HT1080 (cell line): ENCODE data around the gene CD38. TPM values are rescaled to one million over a fixed set of nuclear protein-coding genes. Genes with fewer than 3 reads are reported as not detected.
"Not testable (repeated sequence)": the region's sequence is repeated elsewhere in the genome, so short reads cannot be mapped to it uniquely, and the experiment has no call there.

Experiments used
- DNase-seq: peaks from one replicate; pipeline ENCODE4 v3.0.0-alpha.2; 2015; ENCODE audit warnings: low read depth
- total RNA-seq: library from RNA; depleted of rRNA; stranded (reverse); fragments of >200 nt; shearing (Covaris generic); gene quantifications from 2 replicates; pipeline ENCODE4 v1.2.3, GENCODE V29; 2014

CD38 gene
- total RNA-seq, 1 experiment from 2014 or later: 0.06 TPM

GRCh38 chr4:15861198-15861597 is 83.1 kb downstream of the CD38 start:
- not testable (repeated sequence) for DNase-seq

DNA sequence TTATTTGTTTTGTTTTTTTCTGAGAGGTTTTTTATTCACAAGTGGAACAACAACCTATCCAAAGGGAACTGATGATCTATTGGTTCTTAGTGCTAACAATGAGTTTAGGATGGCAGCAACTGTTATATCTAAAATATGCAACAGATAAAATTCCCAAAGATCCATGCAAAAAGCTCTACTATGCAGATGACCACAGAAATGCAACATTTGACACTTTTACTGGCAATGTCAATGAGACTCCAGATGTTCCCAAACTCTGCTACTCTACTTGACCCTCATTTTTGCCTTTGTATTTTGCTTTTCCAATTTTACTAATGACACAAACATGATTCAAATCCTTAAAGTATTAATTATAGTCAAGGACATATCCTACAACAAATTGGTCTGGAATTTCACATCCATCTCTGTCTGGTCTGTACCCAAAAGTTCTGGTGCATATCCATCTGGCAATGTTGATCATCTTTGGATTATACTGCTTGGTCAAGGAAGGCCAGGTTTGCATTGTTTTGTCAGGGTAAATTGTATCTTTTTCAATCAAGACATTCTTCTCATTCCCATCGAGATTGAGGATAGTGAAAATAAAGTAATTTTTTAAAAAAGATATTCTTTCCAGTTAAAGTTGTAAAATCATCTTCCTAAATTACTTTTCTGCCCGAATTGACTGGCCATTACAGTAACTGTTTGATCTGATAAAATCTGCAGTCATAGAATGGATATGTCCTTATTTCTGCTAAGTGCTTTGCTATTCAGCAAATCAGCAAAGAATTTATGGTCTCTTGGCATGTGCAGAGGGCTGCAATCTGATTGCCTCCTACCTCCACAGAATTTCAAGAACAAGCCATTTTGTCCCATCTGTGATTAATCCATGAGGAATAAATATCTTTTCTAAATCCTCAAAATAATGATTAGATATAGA is 86.8 kb downstream of the CD38 start:
- DNase-seq: no peak

DNA sequence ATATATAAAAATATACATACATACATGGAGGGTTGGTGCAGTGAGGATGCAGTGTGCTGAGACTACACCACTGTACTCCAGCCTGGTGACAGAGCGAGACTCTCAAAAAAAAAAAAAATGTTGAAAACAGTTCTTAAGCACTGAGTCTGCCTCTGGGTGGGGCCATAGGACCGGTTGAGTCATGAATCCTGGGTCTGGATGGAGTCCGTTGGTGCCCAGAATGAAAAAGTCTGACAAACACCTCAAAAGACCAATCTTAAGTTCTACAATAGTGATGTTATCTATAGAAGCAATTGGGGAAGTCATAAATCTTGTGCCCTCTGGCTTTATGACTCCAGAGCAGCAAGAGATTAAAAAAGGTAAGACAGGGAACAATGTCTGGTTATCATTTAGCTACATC is 90.0 kb downstream of the CD38 start:
- DNase-seq: peak; percentile 40

DNA sequence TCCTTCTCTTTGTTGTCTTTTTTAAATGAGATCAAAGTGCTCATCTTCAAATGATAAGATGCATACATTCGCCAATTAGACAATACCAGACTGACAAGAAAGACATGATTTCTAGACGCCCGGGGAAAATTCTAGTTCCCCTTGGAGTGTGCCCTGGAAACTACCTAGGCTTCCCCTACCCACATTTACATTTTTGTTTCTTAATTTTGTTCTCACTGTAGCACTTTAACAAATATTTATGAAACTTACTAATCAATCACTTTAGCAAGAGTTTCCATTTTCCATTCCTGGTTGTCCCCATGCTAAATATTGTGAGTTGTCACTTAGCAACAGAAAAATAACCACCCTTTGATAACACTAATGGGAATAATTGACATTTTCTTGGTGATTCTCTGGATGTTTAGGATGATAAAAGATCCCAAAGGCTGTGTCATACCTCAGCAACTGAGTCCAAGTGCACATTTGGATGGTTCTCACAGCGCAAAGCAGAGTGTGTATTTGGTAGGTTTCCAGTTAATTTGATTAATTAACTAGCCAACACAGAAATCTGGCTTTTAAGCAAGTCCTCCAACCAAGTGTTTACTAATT is 90.8 kb downstream of the CD38 start:
- no peak for DNase-seq

DNA sequence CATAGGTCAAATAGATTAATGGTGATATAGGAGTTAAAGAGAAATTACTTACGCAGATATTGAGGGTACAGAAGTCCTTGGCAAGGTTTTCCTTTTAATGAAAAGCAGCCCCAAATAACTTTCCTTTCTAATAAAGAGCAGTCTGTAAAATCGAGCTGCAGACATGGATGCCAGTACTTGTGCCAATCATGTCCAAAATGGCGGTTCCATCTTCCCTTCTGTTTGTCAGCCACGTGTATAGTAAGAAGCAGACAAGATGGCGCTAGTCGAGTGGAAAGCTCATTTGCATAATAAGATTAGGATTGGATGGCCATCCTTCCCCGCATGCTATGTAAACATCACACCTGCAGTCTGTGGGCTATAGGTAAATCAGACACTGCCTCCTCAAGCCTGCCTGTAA is 92.0 kb downstream of the CD38 start:
- no peak for DNase-seq

- DNase-seq: no peak
Measured at GRCh38 chr4:15870921-15871664, 93.0 kb downstream of the CD38 start.

DNA sequence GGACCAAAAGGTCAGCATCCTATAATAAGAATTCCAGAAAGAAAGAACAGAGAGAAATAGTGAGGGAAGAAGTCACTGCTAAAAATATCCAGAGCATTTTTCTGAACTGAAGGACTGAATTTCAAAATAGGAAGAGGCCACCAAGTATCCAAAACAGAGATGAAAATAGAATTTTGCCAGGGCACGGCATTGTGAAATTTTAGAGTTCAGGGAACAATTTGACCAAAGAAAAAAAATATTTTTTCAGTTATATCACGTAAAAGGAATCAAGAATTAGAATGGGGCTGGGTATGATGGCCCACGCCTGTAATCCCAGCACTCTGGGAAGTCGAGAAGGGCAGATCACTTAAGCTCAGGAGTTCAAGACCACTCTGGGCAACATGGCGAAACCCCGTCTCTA is 95.0 kb downstream of the CD38 start:
- DNase-seq: no peak

- DNase-seq: no peak
Measured at GRCh38 chr4:15874671-15875070, 96.5 kb downstream of the CD38 start.

- no peak for DNase-seq
Measured at GRCh38 chr4:15875663-15876460, 97.7 kb downstream of the CD38 start.

GRCh38 chr4:15878011-15878410 is 99.9 kb downstream of the CD38 start:
- no peak for DNase-seq

GRCh38 chr4:15881820-15882219 is 103.7 kb downstream of the CD38 start:
- no peak for DNase-seq

DNA sequence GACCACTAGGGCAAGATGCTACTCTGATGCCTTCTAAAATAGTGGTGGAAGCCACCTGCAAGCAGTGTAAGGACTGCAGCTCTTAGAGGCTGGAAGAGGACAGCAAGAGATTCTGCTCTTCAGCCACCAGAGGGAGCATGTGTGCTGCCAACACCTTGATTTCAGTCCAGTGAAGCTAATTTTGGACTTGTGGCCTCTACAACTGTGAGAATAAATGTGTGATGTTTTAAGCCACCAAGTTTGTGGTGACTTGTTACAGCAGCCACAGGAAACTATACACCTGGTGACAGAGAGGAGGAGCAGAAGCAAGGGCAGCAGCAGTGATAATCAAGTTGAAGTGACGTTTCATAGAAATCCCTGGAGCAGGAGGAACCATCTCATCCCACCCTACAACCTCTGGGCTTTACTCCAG is 104.6 kb downstream of the CD38 start:
- peak; percentile 71 for DNase-seq

GRCh38 chr4:15883610-15884243 is 105.6 kb downstream of the CD38 start:
- DNase-seq: no peak

DNA sequence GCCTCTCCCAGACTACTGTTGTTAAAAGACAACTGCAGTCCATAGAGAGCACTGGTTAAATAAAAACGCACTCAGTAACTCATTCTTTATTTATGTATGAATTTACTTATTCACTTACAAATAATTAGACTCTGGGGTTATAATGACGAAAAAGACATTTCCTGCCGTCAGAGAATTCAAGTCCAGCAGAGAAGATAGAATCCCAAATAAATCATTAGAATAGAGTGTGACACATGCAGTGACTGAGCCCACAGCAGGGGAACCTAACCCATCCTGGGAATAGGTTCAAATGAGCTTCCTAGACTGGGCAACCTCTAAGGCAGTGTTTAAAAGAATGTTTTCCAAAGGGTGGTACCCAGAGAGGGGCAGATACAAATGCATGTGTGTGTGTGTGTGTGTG is 106.5 kb downstream of the CD38 start:
- DNase-seq: no peak

GRCh38 chr4:15885422-15885821 is 107.3 kb downstream of the CD38 start:
- DNase-seq: no peak

DNA sequence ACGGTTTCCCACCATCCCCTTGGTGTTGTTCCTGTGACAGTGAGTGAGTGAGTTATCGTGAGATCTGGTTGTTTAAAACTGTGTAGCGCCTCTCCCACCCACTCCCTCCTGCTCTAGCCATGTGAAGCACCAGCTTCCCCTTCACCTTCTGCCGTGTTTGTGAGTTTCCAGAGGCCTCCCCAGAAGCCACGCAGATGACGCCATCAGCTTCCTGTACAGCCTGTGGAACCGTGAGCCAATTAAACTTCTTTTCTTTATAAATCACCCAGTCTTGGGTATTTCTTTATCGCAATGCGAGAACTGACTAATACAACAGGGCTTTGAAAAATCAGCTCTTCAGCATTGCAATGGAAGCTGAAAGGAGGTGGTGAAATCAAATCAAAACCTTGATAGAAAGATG is 110.4 kb downstream of the CD38 start:
- no peak for DNase-seq

DNA sequence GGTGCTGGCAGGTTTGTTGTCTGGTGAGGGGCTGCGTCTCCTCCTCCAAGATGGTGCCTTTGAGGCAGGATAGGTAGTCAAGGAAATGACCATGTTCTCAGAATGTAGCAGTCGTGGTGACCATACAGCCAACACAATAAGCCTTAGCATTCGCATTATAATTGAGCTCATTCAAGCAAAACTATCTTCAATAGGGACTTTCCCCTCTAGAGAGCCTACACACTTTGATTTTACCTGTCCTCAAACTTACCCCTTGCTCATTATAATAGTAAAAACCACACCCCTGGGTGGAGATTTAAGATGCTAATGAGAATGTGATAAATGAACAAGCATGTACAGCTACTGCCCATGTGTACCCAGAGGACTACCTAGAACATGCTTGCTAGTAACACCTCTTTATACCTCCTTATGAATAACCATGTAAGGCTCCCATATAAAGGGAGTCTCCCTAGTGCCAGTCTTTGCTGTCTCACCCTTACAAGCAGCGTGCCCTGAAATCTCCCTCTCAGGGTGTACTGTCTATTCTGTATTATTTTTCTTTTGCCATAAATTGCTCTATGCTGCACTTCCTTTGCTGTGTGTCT is 112.2 kb downstream of the CD38 start:
- DNase-seq: no peak

DNA sequence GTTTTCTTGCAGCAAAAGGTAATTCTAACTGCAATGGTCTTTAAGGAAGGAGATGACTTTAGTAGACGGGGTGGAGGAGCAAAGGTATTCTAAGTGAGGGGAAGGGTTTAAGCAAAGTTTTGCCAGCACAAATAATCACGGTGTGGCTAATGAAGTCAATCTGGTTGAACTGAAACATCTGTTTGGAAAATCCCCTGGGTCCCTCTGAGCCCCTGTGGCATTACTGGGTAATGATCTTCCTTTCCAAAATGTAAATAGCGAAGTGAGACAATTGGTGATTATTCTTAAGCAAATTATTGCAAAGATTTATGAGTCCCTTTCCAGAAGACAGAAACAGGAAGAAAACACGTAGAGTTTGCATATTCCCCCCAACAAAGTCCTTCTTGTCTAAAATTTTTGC is 113.2 kb downstream of the CD38 start:
- DNase-seq: no peak

DNA sequence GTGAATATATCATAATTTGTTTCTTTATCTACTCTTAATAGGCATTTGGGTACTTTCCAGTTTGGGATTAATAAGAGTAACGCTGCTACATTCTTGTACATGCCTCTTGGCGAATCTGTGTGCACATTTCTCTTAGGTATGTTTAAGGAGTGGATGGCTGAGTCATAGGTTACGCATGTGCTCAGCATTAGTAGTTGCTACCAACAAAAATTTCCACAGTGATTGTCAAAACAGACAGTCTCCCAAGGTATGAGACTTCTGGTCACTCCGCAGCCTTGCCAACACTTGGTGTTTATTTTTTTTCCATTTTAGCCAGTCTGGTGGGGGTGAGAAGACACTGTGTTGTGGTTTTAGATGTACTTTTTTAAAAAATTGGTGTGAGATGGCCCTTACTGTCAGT is 115.8 kb downstream of the CD38 start:
- peak; percentile 95 for DNase-seq

GRCh38 chr4:15894393-15894792 is 116.3 kb downstream of the CD38 start:
- DNase-seq: no peak
